Transverse colon (tissue), 4 donors: ENCODE data around the gene RAB8B. TPM values are rescaled to one million over a fixed set of nuclear protein-coding genes. Genes with fewer than 3 reads are reported as not detected.

Source experiments
- DNase-seq: peaks from one replicate; pipeline ENCODE4 v3.0.0-alpha.2; 2019
- H3K27ac ChIP-seq, 4 donors: fragments of 200-600 bp; sonication (generic); 2 replicates each; pipeline ENCODE4 v1.5.1; 2016 to 2018; ENCODE audit warnings: inconsistent platforms in 4 of 4
- H3K27me3 ChIP-seq: fragments of 200-600 bp; sonication (generic); 2 replicates; pipeline ENCODE4 v1.5.1; 2017; ENCODE audit warnings: inconsistent platforms
- H3K36me3 ChIP-seq, 4 donors: fragments of 200-600 bp; sonication (generic); 2 replicates each; pipeline ENCODE4 v1.5.1; 2017 to 2019; ENCODE audit warnings: inconsistent platforms in 4 of 4
- H3K4me1 ChIP-seq, 4 donors: fragments of 200-600 bp; sonication (generic); 2 replicates each; pipeline ENCODE4 v1.5.1; 2017 to 2020; ENCODE audit warnings: inconsistent platforms in 4 of 4
- H3K4me3 ChIP-seq, 4 donors: fragments of 200-600 bp; sonication (generic); 1 replicate in 1 of 4; 2 replicates in 3 of 4; pipeline versions ENCODE4 v1.5.1 to v1.6.1; 2017 to 2019; ENCODE audit warnings: inconsistent platforms in 4 of 4
- H3K9me3 ChIP-seq, 2 donors: fragments of 200-600 bp; sonication (generic); 2 replicates each; pipeline ENCODE4 v1.5.1; 2017 to 2019; ENCODE audit warnings: inconsistent platforms in 2 of 2
- EP300 ChIP-seq: sonication (generic); formaldehyde crosslinking; IDR thresholded peaks from one replicate; pipeline ENCODE4 v1.6.1; 2017; ENCODE audit warnings: antibody characterized with exemption, low read depth
- POLR2A ChIP-seq: fragments of 450-650 bp; IDR thresholded peaks from one replicate; pipeline ENCODE4 v1.6.1; 2016; ENCODE audit warnings: antibody characterized with exemption, mild to moderate bottlenecking, moderate library complexity
- POLR2AphosphoS5 ChIP-seq, 3 donors: sonication (generic); formaldehyde crosslinking; IDR thresholded peaks; one replicate each; pipeline ENCODE4 v1.6.1; 2016; ENCODE audit warnings: antibody characterized with exemption in 3 of 3
- WGBS, 2 donors: methylation state at CpG; one replicate each; pipeline ENCODE4 v1.1.5; 2018; ENCODE audit warnings: low coverage in 1 of 2; 5-methylcytosine and 5-hydroxymethylcytosine counted together
- in situ Hi-C, 4 donors: fragments of 200-750 bp; cut with MboI; loops; one replicate each; pipeline versions ENCODE4 v1.15.0 to v1.15.1; 2017; ENCODE audit warnings: low sequenced_read_pairs in 3 of 4, low pct_ligation_motif_present in 1 of 4, low pct_unique_long_range_greater_than_20kb in 1 of 4
- intact Hi-C: fragments of 100-400 bp; cut with DNase I; formaldehyde crosslinking; loops from one replicate; pipeline ENCODE4 v1.15.1; 2023; ENCODE audit warnings: low total_unique reads
- total RNA-seq, 4 donors: library from RNA; depleted of rRNA; stranded (reverse); fragments of >200 nt; gene quantifications; one replicate each; pipeline ENCODE4 v1.1.0, GENCODE V29; 2016
- TF ChIP-seq, protein P1 (sequence below), 5 experiments: fragments of 200-600 bp in 3 of 5; fragments of 450-650 bp in 2 of 5; sonication (generic) in 3 of 5; IDR thresholded peaks; 1 replicate in 2 of 5; 2 replicates in 3 of 5; pipeline ENCODE4 v1.5.1; 2016 to 2017; ENCODE audit warnings: antibody characterized with exemption in 5 of 5, inconsistent platforms in 3 of 5, mild to moderate bottlenecking in 2 of 5, moderate library complexity in 1 of 5

RAB8B gene
- total RNA-seq, 4 donors from 2014 or later: 3.2 to 25.4 (median 9.5) TPM

DNA sequence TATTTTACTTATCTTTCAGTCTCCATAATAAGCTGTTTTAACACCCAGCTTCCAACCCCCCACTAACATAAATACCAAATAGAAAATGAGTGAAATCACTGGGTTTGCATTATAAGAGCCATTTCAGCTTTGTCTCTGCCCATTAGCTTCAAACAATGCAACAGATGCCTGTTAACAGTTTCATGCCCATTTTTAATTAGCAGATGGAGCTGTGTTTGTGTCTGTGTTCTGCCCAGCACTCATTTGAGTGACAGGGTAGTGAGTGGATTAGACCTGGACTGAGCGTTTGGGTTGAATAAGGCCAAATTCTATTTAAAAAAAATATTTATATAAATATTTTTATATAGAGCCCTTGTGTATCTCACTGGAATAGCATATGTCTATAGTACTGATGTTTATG is 7.4 kb downstream of the RAB8B start:
- Histone ChIP-seq H3K9me3 (no peaks in the 10 kb centered on the region), H3K4me3 (no peak overlapping the region), H3K36me3 (no peaks in the 10 kb centered on the region), H3K4me1 (peaks cover 4 to 64% (median 28%) of the 10 kb centered on the region in 4 donors), H3K27ac (peak overlapping the region in 3 of 4 donors; percentile 19 to 71 (median 29)), H3K27me3 (no peaks in the 10 kb centered on the region)
- intact Hi-C loops: no loop called here
- TF ChIP-seq, protein P1, sequence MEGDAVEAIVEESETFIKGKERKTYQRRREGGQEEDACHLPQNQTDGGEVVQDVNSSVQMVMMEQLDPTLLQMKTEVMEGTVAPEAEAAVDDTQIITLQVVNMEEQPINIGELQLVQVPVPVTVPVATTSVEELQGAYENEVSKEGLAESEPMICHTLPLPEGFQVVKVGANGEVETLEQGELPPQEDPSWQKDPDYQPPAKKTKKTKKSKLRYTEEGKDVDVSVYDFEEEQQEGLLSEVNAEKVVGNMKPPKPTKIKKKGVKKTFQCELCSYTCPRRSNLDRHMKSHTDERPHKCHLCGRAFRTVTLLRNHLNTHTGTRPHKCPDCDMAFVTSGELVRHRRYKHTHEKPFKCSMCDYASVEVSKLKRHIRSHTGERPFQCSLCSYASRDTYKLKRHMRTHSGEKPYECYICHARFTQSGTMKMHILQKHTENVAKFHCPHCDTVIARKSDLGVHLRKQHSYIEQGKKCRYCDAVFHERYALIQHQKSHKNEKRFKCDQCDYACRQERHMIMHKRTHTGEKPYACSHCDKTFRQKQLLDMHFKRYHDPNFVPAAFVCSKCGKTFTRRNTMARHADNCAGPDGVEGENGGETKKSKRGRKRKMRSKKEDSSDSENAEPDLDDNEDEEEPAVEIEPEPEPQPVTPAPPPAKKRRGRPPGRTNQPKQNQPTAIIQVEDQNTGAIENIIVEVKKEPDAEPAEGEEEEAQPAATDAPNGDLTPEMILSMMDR (IDR thresholded peaks at IDR 0.05): no peak
- TF ChIP-seq POLR2A: no peak
- TF ChIP-seq EP300: no peak
- TF ChIP-seq POLR2AphosphoS5 (IDR thresholded peaks at IDR 0.05): no peak
- 73 to 82% methylated on average over 1 of the region's 1 CpG for WGBS, 2 donors
- DNase-seq: no peak
- in situ Hi-C loops: no loop called here

DNA sequence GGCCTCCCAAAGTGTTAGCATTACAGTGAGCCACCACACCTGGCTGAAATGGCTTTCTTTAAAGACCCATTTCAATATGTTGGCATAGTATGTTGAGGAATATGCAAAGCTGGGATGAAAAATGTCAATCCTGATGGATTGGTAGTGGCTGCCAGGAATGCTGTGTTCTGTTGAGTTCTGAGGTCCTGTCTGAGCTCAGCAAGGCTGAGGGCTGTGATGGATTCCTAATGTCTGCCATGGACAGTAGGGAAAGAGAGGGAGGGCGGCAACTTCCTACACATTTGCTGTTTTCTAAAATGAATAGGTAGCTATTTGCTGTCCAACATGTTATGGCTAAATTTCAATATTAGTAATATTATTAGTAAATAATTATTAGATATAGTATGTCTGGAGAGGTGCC is 8.2 kb downstream of the RAB8B start:
- H3K4me3 ChIP-seq: no peak overlapping the region
- H3K4me1 ChIP-seq: peaks cover 4 to 68% (median 30%) of the 10 kb centered on the region in 4 donors
- no peaks in the 10 kb centered on the region for H3K9me3 ChIP-seq
- 75 to 100% methylated on average over 1 of the region's 1 CpG for WGBS, 2 donors
- DNase-seq: no peak
- TF ChIP-seq, protein P1 (IDR thresholded peaks at IDR 0.05): no peak
- no peak for TF ChIP-seq POLR2AphosphoS5 (IDR thresholded peaks at IDR 0.05)
- TF ChIP-seq POLR2A: no peak
- in situ Hi-C loops: no loop called here
- H3K27ac ChIP-seq: peak overlapping the region in 2 of 4 donors; percentile 23 to 38
- no peaks in the 10 kb centered on the region for H3K27me3 ChIP-seq
- no peaks in the 10 kb centered on the region for H3K36me3 ChIP-seq
- intact Hi-C loops: no loop called here

GRCh38 chr15:63198371-63199250 is 9.2 kb downstream of the RAB8B start:
- DNase-seq: no peak
- Histone ChIP-seq H3K4me1 (peaks cover 4 to 66% (median 28%) of the 10 kb centered on the region in 4 donors), H3K36me3 (no peaks in the 10 kb centered on the region), H3K9me3 (no peaks in the 10 kb centered on the region), H3K27ac (peak overlapping the region; percentile 1 to 38 (median 21)), H3K4me3 (no peak overlapping the region), H3K27me3 (no peaks in the 10 kb centered on the region)
- 55 to 61% methylated on average over 5 to 8 of the region's 8 CpGs for WGBS, 2 donors
- in situ Hi-C loops: no loop called here
- intact Hi-C loops: no loop called here
- TF ChIP-seq POLR2AphosphoS5 (IDR thresholded peaks at IDR 0.05) (no peak), EP300 (no peak), POLR2A (no peak)
- TF ChIP-seq, protein P1 (IDR thresholded peaks at IDR 0.05): no peak

DNA sequence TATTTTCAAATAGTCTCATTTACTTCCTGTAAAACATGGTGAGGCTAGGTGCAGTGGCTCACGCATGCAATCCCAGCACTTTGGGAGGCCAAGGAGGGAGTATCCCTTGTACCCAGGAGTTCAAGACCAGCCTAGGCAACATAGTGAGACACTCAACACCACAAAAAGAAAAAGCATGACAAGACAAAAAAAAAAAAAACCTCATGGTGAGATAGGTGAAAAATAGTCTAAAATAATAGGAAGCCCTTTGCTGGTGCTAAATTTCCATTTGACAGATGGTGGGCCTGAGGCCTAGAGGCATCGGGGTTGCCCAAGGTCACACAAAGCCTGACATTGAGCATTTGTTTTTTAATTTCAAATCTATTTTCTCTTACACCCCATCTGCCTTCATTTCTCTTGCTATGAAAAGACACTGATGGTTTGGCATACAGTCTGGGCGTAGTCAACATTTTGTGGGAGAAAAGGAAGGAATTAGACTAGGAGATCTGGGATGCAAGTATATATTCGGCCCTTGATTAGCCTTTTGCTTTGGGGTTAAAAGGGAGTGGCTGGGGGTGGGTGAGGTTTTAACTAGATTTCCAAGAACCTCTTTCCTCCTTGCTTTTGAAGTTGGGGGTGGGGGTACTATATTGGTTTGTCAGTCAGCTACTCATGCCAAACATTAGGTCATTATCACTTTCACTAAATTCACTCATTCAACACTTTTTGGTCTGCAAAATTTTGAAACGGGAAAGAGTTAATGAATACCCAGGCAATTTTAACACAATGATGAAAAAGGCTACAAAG is 11.3 kb downstream of the RAB8B start:
- TF ChIP-seq EP300 (no peak), POLR2A (no peak), POLR2AphosphoS5 (IDR thresholded peaks at IDR 0.05) (no peak)
- TF ChIP-seq, protein P1 (IDR thresholded peaks at IDR 0.05): no peak
- no peak overlapping the region for H3K4me3 ChIP-seq
- H3K4me1 ChIP-seq: peaks cover 4 to 49% (median 12%) of the 10 kb centered on the region in 4 donors
- no peak overlapping the region for H3K27ac ChIP-seq
- intact Hi-C loops: no loop called here
- WGBS, 2 donors: 82 to 89% methylated on average over 4 to 5 of the region's 5 CpGs
- DNase-seq: no peak
- in situ Hi-C loops: no loop called here
- H3K27me3 ChIP-seq: no peaks in the 10 kb centered on the region
- no peaks in the 10 kb centered on the region for H3K9me3 ChIP-seq
- no peaks in the 10 kb centered on the region for H3K36me3 ChIP-seq
